MM.1S (cell line): Measurements from ENCODE around the gene SNAPC4.
"Not testable (repeated sequence)": the region's sequence is repeated elsewhere in the genome, so short reads cannot be mapped to it uniquely, and the experiment has no call there.

ENCODE experiments used
- DNase-seq: peaks from one replicate; pipeline ENCODE4 v3.0.0-alpha.2; 2015
- H2AFZ ChIP-seq: fragments of 300-600 bp; sonication (generic); 2 replicates; pipeline ENCODE4 v1.6.0; 2016; ENCODE audit warnings: antibody characterized with exemption, low read length
- H3F3A ChIP-seq: fragments of 300-600 bp; sonication (generic); 2 replicates; pipeline ENCODE4 v1.6.1; 2016; ENCODE audit warnings: mild to moderate bottlenecking, antibody characterized with exemption, low read length, moderate library complexity, mixed read lengths; ENCODE audit not compliant: insufficient read depth
- H3K27ac ChIP-seq: fragments of 300-600 bp; sonication (generic); 2 replicates; pipeline ENCODE4 v1.5.1; 2016; ENCODE audit warnings: mild to moderate bottlenecking, low read length
- H3K27me3 ChIP-seq: fragments of 300-600 bp; sonication (generic); replicated peaks from 2 replicates; pipeline ENCODE4 v1.6.0; 2016; ENCODE audit warnings: low read length; ENCODE audit not compliant: insufficient read depth
- H3K36me3 ChIP-seq: fragments of 300-600 bp; sonication (generic); replicated peaks from 2 replicates; pipeline ENCODE4 v1.6.1; 2016; ENCODE audit warnings: mild to moderate bottlenecking, low read length, mixed read lengths; ENCODE audit not compliant: insufficient read depth
- H3K4me1 ChIP-seq: fragments of 300-600 bp; sonication (generic); 2 replicates; pipeline ENCODE4 v1.6.1; 2016; ENCODE audit warnings: low read length, mixed read lengths
- H3K4me2 ChIP-seq: fragments of 300-600 bp; sonication (generic); 2 replicates; pipeline ENCODE4 v1.6.0; 2016; ENCODE audit warnings: low read depth, low read length
- H3K4me3 ChIP-seq: fragments of 300-600 bp; sonication (generic); 2 replicates; pipeline ENCODE4 v1.5.1; 2016; ENCODE audit warnings: low read length, mixed read lengths
- H3K79me2 ChIP-seq: fragments of 300-600 bp; sonication (generic); 2 replicates; pipeline ENCODE4 v1.6.1; 2016; ENCODE audit warnings: mixed run types, low read length, mixed read lengths
- H3K9ac ChIP-seq: fragments of 300-600 bp; sonication (generic); 2 replicates; pipeline ENCODE4 v1.6.1; 2016; ENCODE audit warnings: low read length, mixed read lengths
- H3K9me2 ChIP-seq: fragments of 300-600 bp; sonication (generic); replicated peaks from 2 replicates; pipeline ENCODE4 v1.6.1; 2016; ENCODE audit warnings: mild to moderate bottlenecking, low read length, mixed read lengths; ENCODE audit not compliant: insufficient read depth
- H3K9me3 ChIP-seq: fragments of 300-600 bp; sonication (generic); replicated peaks from 2 replicates; pipeline ENCODE4 v1.6.1; 2016; ENCODE audit warnings: mild to moderate bottlenecking, low read length, mixed read lengths; ENCODE audit not compliant: insufficient read depth
- H4K20me1 ChIP-seq: fragments of 300-600 bp; sonication (generic); 2 replicates; pipeline ENCODE4 v1.6.1; 2016; ENCODE audit warnings: mild to moderate bottlenecking, low read length, moderate library complexity, mixed read lengths; ENCODE audit not compliant: insufficient read depth
- EZH2 ChIP-seq: fragments of 300-600 bp; sonication (generic); optimal IDR thresholded peaks from 2 replicates; pipeline ENCODE3; 2017; ENCODE audit warnings: low read depth, mild to moderate bottlenecking, antibody characterized with exemption, low read length, mixed read lengths
- EZH2phosphoT487 ChIP-seq: fragments of 300-600 bp; sonication (generic); IDR thresholded peaks from 2 replicates; pipeline ENCODE4 v1.6.1; 2018; ENCODE audit warnings: antibody characterized with exemption, low read length
- TF ChIP-seq, protein P1 (sequence below): fragments of 300-600 bp; sonication (generic); IDR thresholded peaks from 2 replicates; pipeline ENCODE4 v1.5.1; 2016; ENCODE audit warnings: antibody characterized with exemption, low read length, mixed read lengths

The SNAPC4 gene

DNA sequence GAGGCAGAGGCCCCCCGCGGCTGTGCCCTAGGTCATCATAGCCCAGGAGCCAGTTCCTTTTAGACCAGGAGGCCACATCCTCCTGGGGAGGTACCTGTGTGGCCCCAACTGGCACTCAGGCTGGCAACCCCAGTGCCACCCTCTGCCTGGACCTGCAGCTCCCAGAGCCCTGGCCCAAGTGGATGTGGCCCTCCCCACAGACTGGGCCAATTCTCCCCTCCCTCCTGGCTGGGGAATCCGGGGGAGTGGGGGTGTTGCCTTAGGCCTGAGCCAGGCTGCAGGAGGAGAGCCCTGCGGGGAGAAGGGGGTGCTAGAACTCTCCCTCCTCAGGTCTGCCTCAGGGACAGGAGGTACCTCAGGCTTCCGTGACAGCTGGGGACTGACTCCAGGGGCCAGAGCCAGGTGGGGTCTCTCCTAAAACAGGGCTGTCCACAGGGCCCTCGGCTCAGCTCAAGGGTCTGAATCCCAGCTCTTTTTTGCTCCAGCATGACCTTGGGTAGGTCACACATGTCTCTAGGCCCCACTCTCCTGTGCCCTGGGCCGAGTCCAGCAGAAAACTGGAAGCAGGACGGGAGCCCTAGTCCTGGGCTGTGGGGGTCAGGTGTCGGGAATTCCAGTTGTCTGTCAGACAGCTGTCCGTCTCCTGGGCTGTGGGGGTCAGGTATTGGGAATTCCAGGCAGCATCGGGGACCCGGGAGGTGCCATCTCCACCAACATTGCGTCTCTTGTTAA is 46.0 kb downstream of the SNAPC4 start:
- no peak overlapping the region for H2AFZ ChIP-seq

DNA sequence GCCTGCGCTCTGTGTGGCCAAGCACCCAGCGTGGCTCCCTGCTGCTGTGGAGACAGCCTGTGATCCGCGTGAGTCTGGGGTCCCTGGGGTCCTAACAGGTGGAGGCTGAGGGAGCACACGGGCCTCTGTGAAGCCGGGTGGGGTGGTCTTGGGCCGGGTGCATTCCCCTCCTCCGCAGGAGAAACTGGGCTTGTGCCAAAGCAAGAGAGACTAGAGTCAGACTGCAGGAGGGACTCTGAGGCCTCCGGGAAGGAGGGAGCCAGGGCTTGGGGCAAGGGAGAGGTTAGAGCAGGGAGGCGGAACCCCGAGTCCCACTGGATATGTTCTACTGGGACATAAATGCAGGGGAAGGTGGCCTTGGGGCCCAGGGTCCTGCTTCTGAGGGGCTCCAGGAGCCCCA is 46.9 kb downstream of the SNAPC4 start:
- peaks cover 86% of the 10 kb centered on the region for H3K27me3 ChIP-seq
- no peak overlapping the region for H3K4me2 ChIP-seq
- H3K4me1 ChIP-seq: no peaks in the 10 kb centered on the region
- no peaks in the 10 kb centered on the region for H3K9me3 ChIP-seq
- no peak overlapping the region for H3K27ac ChIP-seq
- no peaks in the 10 kb centered on the region for H3F3A ChIP-seq
- no peaks in the 10 kb centered on the region for H3K36me3 ChIP-seq
- H4K20me1 ChIP-seq: no peaks in the 10 kb centered on the region
- no peak for TF ChIP-seq EZH2phosphoT487
- H3K79me2 ChIP-seq: no peaks in the 10 kb centered on the region
- no peak overlapping the region for H2AFZ ChIP-seq
- H3K9me2 ChIP-seq: no peaks in the 10 kb centered on the region
- no peak overlapping the region for H3K9ac ChIP-seq
- no peak overlapping the region for H3K4me3 ChIP-seq
- no peak for DNase-seq

More for the DNA sequence above, 46.0 kb downstream of the SNAPC4 start:
- Histone ChIP-seq H3K27me3 (peaks cover 78% of the 10 kb centered on the region), H3K4me1 (no peaks in the 10 kb centered on the region), H3K36me3 (no peaks in the 10 kb centered on the region), H3K9me3 (no peaks in the 10 kb centered on the region), H4K20me1 (no peaks in the 10 kb centered on the region), H3K4me3 (no peak overlapping the region), H3K27ac (no peak overlapping the region), H3K9ac (no peak overlapping the region), H3K79me2 (no peaks in the 10 kb centered on the region), H3K4me2 (no peak overlapping the region), H3F3A (no peaks in the 10 kb centered on the region), H3K9me2 (no peaks in the 10 kb centered on the region)
- TF ChIP-seq, protein P1, sequence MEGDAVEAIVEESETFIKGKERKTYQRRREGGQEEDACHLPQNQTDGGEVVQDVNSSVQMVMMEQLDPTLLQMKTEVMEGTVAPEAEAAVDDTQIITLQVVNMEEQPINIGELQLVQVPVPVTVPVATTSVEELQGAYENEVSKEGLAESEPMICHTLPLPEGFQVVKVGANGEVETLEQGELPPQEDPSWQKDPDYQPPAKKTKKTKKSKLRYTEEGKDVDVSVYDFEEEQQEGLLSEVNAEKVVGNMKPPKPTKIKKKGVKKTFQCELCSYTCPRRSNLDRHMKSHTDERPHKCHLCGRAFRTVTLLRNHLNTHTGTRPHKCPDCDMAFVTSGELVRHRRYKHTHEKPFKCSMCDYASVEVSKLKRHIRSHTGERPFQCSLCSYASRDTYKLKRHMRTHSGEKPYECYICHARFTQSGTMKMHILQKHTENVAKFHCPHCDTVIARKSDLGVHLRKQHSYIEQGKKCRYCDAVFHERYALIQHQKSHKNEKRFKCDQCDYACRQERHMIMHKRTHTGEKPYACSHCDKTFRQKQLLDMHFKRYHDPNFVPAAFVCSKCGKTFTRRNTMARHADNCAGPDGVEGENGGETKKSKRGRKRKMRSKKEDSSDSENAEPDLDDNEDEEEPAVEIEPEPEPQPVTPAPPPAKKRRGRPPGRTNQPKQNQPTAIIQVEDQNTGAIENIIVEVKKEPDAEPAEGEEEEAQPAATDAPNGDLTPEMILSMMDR: no peak
- no peak for TF ChIP-seq EZH2phosphoT487
- no peak for TF ChIP-seq EZH2
- no peak for DNase-seq

DNA sequence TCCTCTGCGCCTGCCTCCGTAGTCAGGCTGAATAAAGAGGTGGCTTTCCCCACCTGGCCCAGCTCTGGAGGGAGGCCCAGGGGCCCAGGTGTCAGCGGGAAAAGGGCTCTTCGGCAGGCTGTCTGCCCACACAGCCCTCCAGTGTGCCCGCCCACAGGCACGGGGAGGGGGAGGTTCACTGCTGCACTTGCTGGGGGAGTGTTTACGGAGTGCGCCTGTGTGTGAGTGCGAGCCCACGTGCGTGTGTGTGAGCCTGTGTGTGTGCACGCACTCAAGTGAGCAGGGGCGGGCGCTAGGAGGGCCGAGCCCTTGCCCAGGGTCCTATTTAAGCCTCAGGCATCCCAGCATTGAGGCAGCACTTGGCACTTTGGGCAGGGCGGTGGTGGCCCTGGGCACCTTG is 47.3 kb downstream of the SNAPC4 start:
- Histone ChIP-seq H3K79me2 (no peaks in the 10 kb centered on the region), H2AFZ (no peak overlapping the region), H3K27ac (no peak overlapping the region), H3K36me3 (no peaks in the 10 kb centered on the region), H3K9me3 (no peaks in the 10 kb centered on the region), H3F3A (no peaks in the 10 kb centered on the region), H3K27me3 (peaks cover 90% of the 10 kb centered on the region), H3K9me2 (no peaks in the 10 kb centered on the region), H3K4me3 (no peak overlapping the region), H3K4me2 (no peak overlapping the region), H3K9ac (no peak overlapping the region), H4K20me1 (no peaks in the 10 kb centered on the region), H3K4me1 (no peaks in the 10 kb centered on the region)
- DNase-seq: no peak
- TF ChIP-seq EZH2phosphoT487: no peak
- TF ChIP-seq, protein P1: no peak
- TF ChIP-seq EZH2: no peak

DNA sequence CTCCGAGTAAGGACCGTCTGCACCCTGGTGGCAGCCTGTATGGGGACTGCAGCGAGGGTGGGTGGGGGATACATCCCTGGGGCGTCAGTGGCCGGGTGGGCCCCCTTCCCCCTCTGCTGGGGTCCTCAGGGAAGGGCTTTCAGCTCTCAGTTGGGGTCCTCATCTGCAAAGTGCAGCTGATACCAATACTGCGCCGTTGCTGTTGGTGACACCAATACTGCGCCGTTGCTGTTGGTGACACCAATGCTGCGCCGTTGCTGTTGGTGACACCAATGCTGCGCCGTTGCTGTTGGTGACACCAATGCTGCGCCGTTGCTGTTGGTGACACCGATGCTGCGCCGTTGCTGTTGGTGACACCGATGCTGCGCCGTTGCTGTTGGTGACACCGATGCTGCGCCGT is 48.1 kb downstream of the SNAPC4 start:
- not testable (repeated sequence) for H3K4me2 ChIP-seq, H3K36me3 ChIP-seq, H3K27ac ChIP-seq, H3K4me3 ChIP-seq, H3F3A ChIP-seq, H3K9me3 ChIP-seq, DNase-seq, H3K9ac ChIP-seq, H3K4me1 ChIP-seq, H3K9me2 ChIP-seq, H3K79me2 ChIP-seq, H2AFZ ChIP-seq, H4K20me1 ChIP-seq
- H3K27me3 ChIP-seq: peaks cover 91% of the 10 kb centered on the region
